Measurements from ENCODE around the gene PTPRG.

- TF ChIP-seq POLR2AphosphoS5 (IDR thresholded peaks at IDR 0.05) (no peak), CTCF (IDR thresholded peaks at IDR 0.05) (no peak)
These were observed 460.9 kb downstream of the PTPRG start for GRCh38 chr3:62022312-62022711.

Data from suprapubic skin (tissue), 3 donors.